ENCODE measurements around the gene CLDN9. TPM values are rescaled to one million over a fixed set of nuclear protein-coding genes. Genes with fewer than 3 reads are reported as not detected.

Gene CLDN9
- polyA plus RNA-seq, 2 of the 4 experiments (the other 2 are of a cell fraction): 0.03 to 0.06 TPM

- no peak for ATAC-seq
- Histone ChIP-seq H3K27ac (no peak overlapping the region), H3K4me3 (no peak overlapping the region), H3K4me1 (peaks cover 27% of the 10 kb centered on the region), H3K4me2 (no peak overlapping the region), H3K9me3 (no peaks in the 10 kb centered on the region)
- CTCF ChIA-PET: interaction anchor here (0.6 to 11.0 kb wide), 13 partner anchors 8 to 107 kb away, joined by 3 to 214 read pairs (median 6); partner anchors contain the start of genes BICDL2, CLDN6, CLDN9 and TNFRSF12A
- TF ChIP-seq MYC (IDR thresholded peaks at IDR 0.05; ENCODE audit: borderline replicate concordance, low read length): no peak
- 0 out of 2 replicates have a peak, but pooled peaks have one; percentile 1 for TF ChIP-seq POLR2AphosphoS2 (conservative IDR thresholded peaks at IDR 0.05; ENCODE audit: low read length)
- no peak for FAIRE-seq
- 86% methylated on average over 8 of the region's 8 CpGs for WGBS (ENCODE audit: missing lambda C conversion rate)
- POLR2A ChIA-PET: interaction anchor here (1.0 to 2.0 kb wide), 3 partner anchors 8 to 23 kb away, joined by 3 to 13 read pairs (median 7); partner anchors contain the start of gene TNFRSF12A
- DNase-seq (ENCODE audit: low read depth in 1 of 2, low spot score in 1 of 2): no peak
Measured at GRCh38 chr16:3027489-3027795, 14.7 kb downstream of the CLDN9 start.

GRCh38 chr16:3027983-3028715 lies 15.4 kb downstream of the CLDN9 start:
- Histone ChIP-seq H3K4me3 (no peak overlapping the region), H3K4me2 (peak overlapping the region; percentile 76), H3K9me3 (no peaks in the 10 kb centered on the region), H3K4me1 (peaks cover 20% of the 10 kb centered on the region), H3K27ac (peak overlapping the region in 1 of 2 experiments; percentile 53; a peak in 3 of 6 replicates)
- FAIRE-seq (no peak), ATAC-seq (peak; percentile 11 to 42), DNase-seq (ENCODE audit: low read depth in 1 of 2, low spot score in 1 of 2) (peak; percentile 79 to 89)
- peak; percentile 68 for TF ChIP-seq POLR2AphosphoS2 (conservative IDR thresholded peaks at IDR 0.05; ENCODE audit: low read length)
- TF ChIP-seq HMGXB4 (CRISPR knock-in tag; IDR thresholded peaks at IDR 0.05; ENCODE audit: borderline replicate concordance): peak; percentile 6; the same call in 1 of the 2 replicates
- TF ChIP-seq EHMT2 (IDR thresholded peaks at IDR 0.05; ENCODE audit: low read depth): no peak
- no peak for TF ChIP-seq ZFP36 (IDR thresholded peaks at IDR 0.05; ENCODE audit: borderline replicate concordance, partially characterized antibody)
- no peak for TF ChIP-seq HEYL (CRISPR knock-in tag; IDR thresholded peaks at IDR 0.05)
- peak; percentile 57; the same call in 1 of the 2 replicates for TF ChIP-seq HOXA7 (CRISPR knock-in tag; IDR thresholded peaks at IDR 0.05)
- TF ChIP-seq TFCP2L1 (CRISPR knock-in tag; IDR thresholded peaks at IDR 0.05): peak; percentile 1; the same call in 1 of the 2 replicates
- no peak for TF ChIP-seq NPAS2 (CRISPR knock-in tag; IDR thresholded peaks at IDR 0.05; ENCODE audit: borderline replicate concordance)
- TF ChIP-seq USF2 (IDR thresholded peaks at IDR 0.05): no peak
- peak; percentile 88 for TF ChIP-seq CTCF (IDR thresholded peaks at IDR 0.05)
- TF ChIP-seq HOXB13 (CRISPR knock-in tag; IDR thresholded peaks at IDR 0.05; ENCODE audit: low read depth): no peak
- no peak for TF ChIP-seq HOXB5 (CRISPR knock-in tag; IDR thresholded peaks at IDR 0.05)
- TF ChIP-seq TP53 (CRISPR knock-in tag; IDR thresholded peaks at IDR 0.05): 0 out of 2 replicates have a peak, but pooled peaks have one; percentile 47
- peak in 1 of 2 experiments; percentile 72; a peak in 2 of 5 replicates for TF ChIP-seq JUN (IDR thresholded peaks at IDR 0.05)
- TF ChIP-seq RAD21 (conservative IDR thresholded peaks at IDR 0.05 in 1 of 2, IDR thresholded peaks at IDR 0.05 in 1 of 2): peak; percentile 45 to 64
- 0 out of 2 replicates have a peak, but pooled peaks have one; percentile 48 for TF ChIP-seq RARB (CRISPR knock-in tag; IDR thresholded peaks at IDR 0.05)
- peak; percentile 77 for TF ChIP-seq SMC3 (IDR thresholded peaks at IDR 0.05)
- POLR2A ChIA-PET: interaction anchor here (1.2 to 2.0 kb wide), 3 partner anchors 8 to 130 kb away, joined by 4 to 13 read pairs (median 7); partner anchors contain the start of gene TNFRSF12A
- CTCF ChIA-PET: interaction anchor here (0.6 to 11.0 kb wide), 18 partner anchors 9 to 543 kb away, joined by 3 to 214 read pairs (median 5); partner anchors contain the start of genes BICDL2, CLDN6, CLDN9 and TNFRSF12A
- 20% methylated on average over 30 of the region's 58 CpGs for WGBS (ENCODE audit: missing lambda C conversion rate)

All from A549 (cell line).